ENCODE data around the gene CSRP1.
"Not testable (repeated sequence)": the region's sequence is repeated elsewhere in the genome, so short reads cannot be mapped to it uniquely, and the experiment has no call there.

The CSRP1 gene

GRCh38 chr1:201506557-201507359, at the start of gene CSRP1:
Gene CSRP1 (minus strand): TSS chr1:201507123. CDS start chr1:201496303, 10,820 bp downstream.
- peak; percentile 75 for DNase-seq

DNA sequence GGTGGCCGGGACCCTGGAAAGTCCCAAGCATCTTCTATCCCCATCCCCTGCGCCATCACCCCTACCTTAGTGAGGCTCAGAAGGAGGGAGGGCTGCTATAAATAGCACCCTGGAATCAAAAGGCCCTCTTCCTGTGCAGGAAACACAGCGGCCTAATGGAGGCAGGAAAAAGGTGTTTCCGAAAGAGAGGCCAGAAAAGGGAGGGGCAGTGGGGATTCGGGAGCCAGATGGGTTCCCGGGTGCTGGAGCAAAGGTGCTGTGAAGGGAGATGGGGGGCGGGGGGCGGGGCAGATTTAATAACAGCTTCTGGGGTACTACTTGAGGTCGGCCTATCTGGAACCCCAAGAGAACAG, 48.6 kb upstream of the CSRP1 start:
- no peak for DNase-seq

DNA sequence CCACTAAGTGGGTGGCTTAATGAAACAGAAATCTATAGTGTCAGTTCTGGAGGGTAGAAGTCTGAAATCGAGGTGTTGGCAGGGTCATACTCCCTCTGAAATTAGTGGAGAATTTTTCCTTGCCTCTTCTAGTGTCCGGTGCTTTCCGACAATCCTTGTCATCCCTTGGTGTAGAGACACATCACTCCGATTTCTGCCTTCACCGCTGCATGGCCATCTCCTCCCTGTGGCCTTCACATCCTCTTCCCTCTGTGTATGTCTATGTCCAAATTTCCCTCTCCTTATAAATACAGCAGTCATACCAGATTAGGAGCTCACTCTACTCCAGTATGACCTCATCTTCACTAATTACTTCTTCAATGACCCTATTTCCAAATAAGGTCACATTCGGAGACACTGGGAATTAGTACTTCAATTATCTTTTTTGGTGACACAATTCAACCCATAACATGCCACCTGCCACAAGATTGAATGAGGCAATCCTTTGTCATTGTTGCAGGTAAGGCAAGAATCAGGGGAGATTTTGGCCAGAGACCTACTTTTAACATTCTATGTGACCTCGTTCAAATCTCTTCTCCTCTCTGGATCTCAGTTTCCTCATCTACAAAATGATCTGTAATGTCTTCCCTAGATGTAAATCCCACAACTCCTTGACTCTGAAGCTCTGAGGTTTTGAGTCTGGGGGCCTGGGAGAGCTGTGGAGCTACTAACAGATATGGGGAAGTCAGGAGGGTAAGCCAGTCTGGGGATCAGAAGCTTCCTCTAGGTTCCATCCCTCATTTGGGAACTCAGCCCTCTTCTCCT, 48.1 kb upstream of the CSRP1 start:
- DNase-seq: no peak

DNA sequence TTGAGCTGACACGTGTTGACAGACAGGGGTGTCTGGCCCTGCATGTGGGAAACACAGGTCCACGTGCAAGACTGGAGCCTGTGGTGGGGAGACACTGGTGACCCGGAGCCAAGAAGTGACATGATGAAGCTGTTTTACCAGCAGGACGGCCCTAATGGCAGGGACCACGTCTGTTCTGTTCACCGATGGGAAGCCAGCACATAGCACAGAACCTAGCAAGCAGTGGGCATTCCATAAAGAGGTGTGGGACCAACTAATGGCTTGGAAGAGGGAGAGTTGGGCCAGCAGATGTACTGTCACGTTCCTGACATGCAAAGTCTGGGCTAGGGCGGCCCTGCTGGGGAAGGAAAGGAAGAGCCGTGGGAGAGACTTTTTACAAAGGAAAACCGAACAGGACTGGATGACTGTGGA, 47.3 kb upstream of the CSRP1 start:
- DNase-seq: no peak

DNA sequence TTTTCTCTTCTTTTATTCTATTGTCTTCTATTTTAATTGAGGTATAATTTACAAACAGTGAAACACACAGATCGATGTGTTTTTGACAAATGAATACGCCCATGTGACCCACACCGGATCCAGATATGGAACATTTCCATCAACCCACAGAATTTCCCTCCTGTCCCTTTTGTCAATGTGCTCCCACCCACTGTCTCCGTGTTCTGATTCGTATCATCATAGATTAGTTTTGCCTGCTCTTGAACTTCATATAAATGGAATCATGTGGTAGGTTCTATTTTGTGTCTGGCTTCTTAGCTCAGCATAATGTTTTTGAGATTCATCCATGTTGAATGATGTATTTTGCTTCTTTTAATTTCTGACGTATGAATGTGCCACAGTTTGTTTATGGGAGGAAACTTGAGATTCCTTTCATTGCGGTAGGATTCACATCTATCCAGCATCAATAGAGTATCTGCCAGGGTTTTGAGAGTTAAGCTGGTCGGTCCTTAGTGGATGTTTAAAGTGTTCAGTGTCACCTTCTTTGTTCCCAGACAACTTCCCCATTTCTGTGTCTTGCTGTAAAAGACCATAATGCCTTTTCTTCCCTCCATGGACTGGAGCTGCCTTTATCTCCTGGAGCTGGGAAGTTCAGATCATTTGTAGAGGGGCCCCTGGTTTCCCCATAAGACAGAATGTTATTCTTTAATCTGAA, 46.7 kb upstream of the CSRP1 start:
- no peak for DNase-seq

DNA sequence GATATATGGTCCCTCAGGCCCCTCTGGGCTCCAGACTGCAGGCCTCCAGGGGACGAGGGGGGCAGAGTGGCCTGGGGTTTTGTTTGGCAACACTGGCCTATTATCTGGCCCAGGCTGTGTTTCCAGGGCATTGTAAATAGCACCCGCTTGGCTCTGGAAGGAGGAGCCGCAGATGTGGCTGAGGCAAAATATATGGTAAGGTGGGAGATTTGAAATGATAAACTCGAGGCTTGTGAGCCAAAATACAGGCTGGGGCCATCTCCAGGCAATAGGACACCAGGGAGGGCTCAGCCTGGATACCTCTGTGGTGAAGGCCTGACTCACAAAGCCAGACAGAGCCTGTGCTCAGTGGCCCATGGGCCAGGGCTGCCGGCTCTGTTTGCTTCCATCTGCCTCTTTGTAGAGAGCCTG, 46.0 kb upstream of the CSRP1 start:
- DNase-seq: peak; percentile 29

DNA sequence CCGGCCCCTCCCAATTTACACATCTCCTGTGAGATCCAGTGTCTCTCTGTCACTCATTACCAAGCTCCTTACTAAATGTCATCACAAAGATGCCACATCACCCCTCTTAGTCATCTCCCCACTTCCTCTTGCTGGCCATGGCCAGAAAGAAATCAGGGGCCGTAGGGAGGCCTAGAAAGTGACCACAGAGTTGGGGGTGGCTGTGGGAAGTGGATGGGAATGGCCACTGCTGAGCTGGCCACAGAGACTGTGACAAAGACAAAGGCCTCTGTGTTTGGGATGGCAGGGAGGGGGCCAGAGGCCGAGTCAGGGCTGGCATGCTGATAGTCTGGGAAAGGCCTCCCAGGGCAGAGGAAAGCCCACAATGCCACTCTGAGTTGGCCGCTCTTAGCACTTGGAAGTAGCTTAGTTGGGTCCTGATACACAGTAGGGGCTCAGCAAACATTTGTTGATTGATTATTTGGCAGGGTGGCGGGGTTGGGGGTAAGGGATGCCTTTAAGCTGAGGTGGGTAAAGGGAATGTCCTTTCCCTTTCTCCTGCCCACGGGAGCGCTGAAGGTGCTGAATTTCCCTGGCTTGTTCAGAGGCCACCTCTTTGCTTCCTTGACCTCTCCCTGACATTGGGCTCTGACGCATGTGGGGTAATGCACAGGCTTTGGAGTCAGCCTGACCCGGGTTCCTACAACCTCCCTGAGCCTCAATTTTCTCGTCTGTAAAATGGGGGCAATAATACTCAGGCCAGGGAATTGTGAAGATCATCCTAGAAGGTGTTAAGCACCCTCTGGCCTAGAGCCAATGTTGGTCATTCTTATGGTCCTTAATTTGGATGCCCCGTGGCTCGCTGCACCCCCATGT, 45.2 kb upstream of the CSRP1 start:
- no peak for DNase-seq

GRCh38 chr1:201551096-201551495, 44.2 kb upstream of the CSRP1 start:
- no peak for DNase-seq

DNA sequence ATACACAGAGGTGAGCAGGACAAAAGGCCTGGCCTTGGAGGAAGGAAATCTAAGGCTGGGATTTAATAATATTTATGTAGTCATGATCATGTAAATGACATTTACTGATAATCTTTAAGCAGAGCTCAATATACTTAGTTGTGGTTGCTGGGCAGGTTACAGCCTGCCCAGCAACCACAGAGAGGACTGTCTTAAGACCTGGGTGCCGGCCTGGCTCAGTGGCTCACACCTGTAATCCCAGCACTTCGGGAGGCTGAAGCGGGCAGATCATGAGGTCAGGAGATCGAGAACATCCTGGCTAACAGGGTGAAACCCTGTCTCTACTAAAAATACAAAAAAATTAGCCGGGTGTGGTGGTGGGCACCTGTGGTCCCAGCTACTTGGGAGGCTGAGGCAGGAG, 42.6 kb upstream of the CSRP1 start:
- DNase-seq: not testable (repeated sequence)

- peak; percentile 29 for DNase-seq
These were observed 39.0 kb upstream of the CSRP1 start for GRCh38 chr1:201545851-201546492.

GRCh38 chr1:201544710-201545109, 37.8 kb upstream of the CSRP1 start:
- no peak for DNase-seq

- no peak for DNase-seq
These were observed 37.1 kb upstream of the CSRP1 start for GRCh38 chr1:201543871-201544642.

- no peak for DNase-seq
These were observed 35.5 kb upstream of the CSRP1 start for GRCh38 chr1:201542309-201543035.

DNA sequence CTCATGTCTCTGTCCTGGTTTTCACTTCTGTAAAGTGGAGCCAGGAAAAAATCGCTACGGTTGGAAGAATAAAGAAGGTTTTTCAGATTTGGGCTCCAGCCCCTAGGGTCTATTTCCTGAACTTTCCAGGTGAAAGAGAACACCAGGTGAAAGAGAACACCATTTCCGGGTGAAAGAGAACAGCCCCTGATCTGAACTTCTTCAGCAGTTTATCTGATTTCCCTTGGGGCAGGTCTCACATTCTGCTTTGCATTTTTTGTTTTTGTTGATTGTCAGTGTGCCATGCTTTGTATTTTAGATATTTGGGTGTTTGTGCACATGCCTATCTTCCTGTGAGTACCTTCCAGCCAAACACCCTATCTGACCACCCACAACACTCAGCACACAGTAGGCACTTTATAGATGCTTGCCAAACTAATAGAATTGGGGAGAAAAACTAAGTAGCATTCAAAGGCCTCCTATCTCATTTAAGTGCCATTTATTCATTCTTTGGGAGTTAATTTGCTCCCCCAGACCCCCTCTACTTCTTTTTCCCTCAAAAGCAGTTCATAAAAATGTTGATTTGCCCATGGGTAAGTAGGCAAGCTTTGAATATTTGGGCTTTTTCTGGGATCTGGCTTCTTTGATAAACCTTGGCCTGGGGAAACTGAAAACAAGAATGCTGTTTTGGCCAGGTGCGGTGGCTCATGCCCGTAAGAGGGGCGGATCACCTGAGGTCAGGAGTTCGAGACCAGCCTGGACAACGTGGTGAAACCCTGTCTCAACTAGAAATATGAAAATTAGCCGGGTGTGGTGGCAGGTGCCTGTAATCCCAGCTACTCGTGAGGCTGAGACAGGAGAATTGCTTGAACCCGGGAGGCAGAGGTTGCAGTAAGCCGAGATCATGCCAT, 34.2 kb upstream of the CSRP1 start:
- DNase-seq: no peak

DNA sequence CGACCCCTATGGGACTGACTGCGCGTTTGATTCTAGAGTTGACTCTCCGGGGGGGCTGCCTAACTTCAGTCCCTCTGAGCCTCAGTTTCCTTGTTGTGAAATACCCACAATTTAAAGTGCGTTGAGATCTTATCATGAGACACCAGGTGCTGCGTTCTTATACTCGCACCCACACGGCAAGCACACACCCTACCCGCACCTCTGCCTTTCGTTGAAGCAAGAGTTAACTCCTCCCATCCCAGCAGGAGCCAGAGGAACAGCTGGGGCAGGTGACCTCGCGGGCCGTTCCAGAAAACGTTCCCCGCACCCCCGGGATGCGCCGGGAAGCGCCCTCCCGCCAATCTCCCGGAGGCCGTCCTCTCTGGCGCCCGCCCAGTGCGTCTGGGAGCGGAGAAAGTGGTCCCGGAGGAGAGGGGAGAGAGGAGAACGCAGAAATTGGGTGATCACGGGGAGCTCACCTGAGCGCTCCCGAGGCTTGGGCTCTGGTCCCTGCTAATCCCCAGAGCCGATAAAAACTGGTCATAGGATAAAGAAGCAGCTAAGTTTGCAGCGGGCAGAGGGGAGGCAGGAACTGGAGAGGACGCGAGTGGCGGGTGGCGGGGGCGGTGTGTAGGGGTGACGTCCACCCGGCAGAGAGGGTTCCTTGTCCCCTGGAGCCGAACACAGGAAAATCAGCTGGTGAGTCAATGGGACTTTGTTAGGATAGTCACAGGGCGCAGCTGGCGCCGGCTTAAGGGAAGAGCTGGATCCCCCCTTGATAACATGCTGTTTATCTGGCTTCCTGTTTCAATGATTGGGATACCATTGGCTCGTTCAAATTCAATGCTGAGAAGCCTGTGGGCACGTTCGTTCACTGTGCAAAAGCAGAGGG, 32.9 kb upstream of the CSRP1 start:
- DNase-seq: peak; percentile 70

- DNase-seq: no peak
These were observed 32.0 kb upstream of the CSRP1 start, which contains the start of gene NAV1 for GRCh38 chr1:201538612-201539551. Gene NAV1 (plus strand): TSS chr1:201539127. CDS start chr1:201622885, 83,758 bp downstream.
